GM12878 (cell line): ENCODE data around the gene SAMD1.

Experiments
- NFXL1 ChIP-seq: fragments of 450-650 bp; IDR thresholded peaks from 2 replicates; pipeline ENCODE4 v1.6.1; 2017; ENCODE audit warnings: antibody characterized with exemption, mild to moderate bottlenecking, borderline replicate concordance
- POLR2AphosphoS5 ChIP-seq: IDR thresholded peaks from 2 replicates; pipeline ENCODE4 v1.6.1; 2011; ENCODE audit warnings: mild to moderate bottlenecking, low read length, inconsistent platforms
- RBBP5 ChIP-seq: fragments of 200-600 bp; sonication (generic); conservative IDR thresholded peaks from 2 replicates; pipeline ENCODE4 v1.6.1; 2016
- SUPT20H ChIP-seq: IDR thresholded peaks from 2 replicates; pipeline ENCODE4 v1.6.1; 2011; ENCODE audit warnings: low read depth, mild to moderate bottlenecking, low read length, moderate library complexity, borderline replicate concordance; ENCODE audit not compliant: control insufficient read depth
- TF ChIP-seq, protein P1 (sequence below), 3 experiments: IDR thresholded peaks in 2 of 3; conservative IDR thresholded peaks in 1 of 3; 2 replicates each; pipeline ENCODE4 v1.5.1; 2011; ENCODE audit warnings: low read depth in 3 of 3, low read length in 3 of 3, mild to moderate bottlenecking in 3 of 3, control low read depth in 2 of 3, moderate library complexity in 2 of 3, inconsistent platforms in 1 of 3, mixed read lengths in 1 of 3; ENCODE audit not compliant: control insufficient read depth in 2 of 3, insufficient read depth in 1 of 3; ENCODE audit errors: extremely low read depth in 1 of 3

DNA sequence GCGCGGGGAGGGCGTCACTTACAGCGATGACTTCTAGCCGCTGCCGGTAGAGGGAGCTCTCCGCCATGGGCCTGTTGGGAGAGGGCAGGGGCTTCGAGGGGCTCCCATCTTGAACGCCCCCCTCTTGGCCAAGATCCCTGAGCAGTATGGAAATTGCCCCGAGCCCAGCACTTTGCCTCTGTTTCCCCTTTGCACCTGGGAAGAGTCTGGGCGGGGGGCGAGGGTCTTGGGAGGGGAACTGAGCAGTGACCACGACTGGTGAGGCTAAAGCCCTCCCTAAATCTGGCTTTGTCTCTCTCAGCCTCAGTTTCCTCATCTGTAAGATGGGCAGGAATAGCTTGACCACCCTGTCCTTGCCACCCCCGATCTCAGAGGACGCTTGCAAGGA lies 31.5 kb downstream of the SAMD1 start:
- TF ChIP-seq SUPT20H, result no peak
- TF ChIP-seq NFXL1, result no peak
- TF ChIP-seq, protein P1, sequence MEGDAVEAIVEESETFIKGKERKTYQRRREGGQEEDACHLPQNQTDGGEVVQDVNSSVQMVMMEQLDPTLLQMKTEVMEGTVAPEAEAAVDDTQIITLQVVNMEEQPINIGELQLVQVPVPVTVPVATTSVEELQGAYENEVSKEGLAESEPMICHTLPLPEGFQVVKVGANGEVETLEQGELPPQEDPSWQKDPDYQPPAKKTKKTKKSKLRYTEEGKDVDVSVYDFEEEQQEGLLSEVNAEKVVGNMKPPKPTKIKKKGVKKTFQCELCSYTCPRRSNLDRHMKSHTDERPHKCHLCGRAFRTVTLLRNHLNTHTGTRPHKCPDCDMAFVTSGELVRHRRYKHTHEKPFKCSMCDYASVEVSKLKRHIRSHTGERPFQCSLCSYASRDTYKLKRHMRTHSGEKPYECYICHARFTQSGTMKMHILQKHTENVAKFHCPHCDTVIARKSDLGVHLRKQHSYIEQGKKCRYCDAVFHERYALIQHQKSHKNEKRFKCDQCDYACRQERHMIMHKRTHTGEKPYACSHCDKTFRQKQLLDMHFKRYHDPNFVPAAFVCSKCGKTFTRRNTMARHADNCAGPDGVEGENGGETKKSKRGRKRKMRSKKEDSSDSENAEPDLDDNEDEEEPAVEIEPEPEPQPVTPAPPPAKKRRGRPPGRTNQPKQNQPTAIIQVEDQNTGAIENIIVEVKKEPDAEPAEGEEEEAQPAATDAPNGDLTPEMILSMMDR (IDR thresholded peaks at IDR 0.05 in 2 of 3, conservative IDR thresholded peaks at IDR 0.05 in 1 of 3; ENCODE audit: control insufficient read depth in 2 of 3, extremely low read depth in 1 of 3, insufficient read depth in 1 of 3, low read depth in 3 of 3, low read length in 3 of 3), result peak; percentile 63 to 87 (median 75)
- TF ChIP-seq POLR2AphosphoS5, result no peak
- no peak for TF ChIP-seq RBBP5
